Activated naive CD8-positive, alpha-beta T cell treated with anti-CD3 and anti-CD28 coated beads, Interleukin-2, amount 50 U/mL, for 24 hours (primary cell): ENCODE data around the gene CAPN11.
A peak's percentile ranks its signal among the peaks of the same experiment; 100 is the strongest.

Source experiments
- ATAC-seq: fragments of 150-1000 bp; cut with Tn5 transposase; one replicate; pipeline ENCODE4 v1.10.0; 2021
- DNase-seq: peaks from one replicate; pipeline ENCODE4 v3.0.0; 2021
- H3K27ac Mint-ChIP-seq: one replicate; pipeline ENCODE4 v1.8.0; 2021; ENCODE audit warnings: mild to moderate bottlenecking, mixed read lengths
- H3K27me3 Mint-ChIP-seq: one replicate; pipeline ENCODE4 v1.8.0; 2021; ENCODE audit warnings: mixed read lengths
- H3K36me3 Mint-ChIP-seq: one replicate; pipeline ENCODE4 v1.8.0; 2021; ENCODE audit warnings: low read depth, mixed read lengths
- H3K4me1 Mint-ChIP-seq: one replicate; pipeline ENCODE4 v1.8.0; 2021; ENCODE audit warnings: mixed read lengths
- H3K4me3 Mint-ChIP-seq: one replicate; pipeline ENCODE4 v1.8.0; 2021; ENCODE audit warnings: mild to moderate bottlenecking, moderate library complexity, mixed read lengths
- H3K9me3 Mint-ChIP-seq: one replicate; pipeline ENCODE4 v1.8.0; 2021; ENCODE audit warnings: mixed read lengths

The CAPN11 gene

DNA sequence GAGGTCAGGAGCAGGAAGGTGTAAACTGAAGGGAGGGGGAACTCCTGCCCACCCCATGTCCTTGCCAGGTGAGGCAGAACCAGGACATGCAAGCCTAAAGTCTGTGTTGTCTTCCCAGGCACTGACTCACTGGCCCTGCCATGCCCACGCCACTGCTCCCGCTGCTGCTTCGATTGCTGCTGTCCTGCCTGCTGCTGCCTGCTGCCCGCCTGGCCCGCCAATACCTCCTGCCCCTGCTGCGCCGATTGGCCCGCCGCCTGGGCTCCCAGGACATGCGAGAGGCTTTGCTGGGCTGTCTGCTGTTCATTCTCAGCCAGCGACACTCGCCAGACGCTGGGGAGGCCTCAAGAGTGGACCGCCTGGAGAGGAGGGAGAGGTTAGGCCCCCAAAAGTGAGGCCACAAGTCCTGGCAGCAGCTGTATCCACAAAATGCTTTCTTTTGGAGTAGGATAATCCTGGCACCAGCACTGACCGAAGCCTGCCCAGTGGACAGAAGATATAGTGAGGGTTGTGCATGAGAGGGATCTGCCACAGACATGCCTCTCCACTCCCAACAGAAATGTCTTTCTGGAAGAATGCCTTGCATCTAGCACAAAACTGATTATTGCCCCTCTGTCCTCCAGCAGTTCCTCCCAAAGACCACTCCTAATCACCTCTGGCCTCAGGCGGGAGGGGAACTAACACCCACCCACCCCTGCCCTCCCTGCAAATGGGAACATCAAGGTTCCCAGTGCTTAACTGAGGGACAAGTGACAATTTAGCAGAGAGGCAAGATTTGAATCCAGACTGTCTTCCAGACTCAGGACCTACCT is 58.9 kb downstream of the CAPN11 start:
- Mint-ChIP-seq H3K27ac (no peak overlapping the region), H3K9me3 (no peaks in the 10 kb centered on the region), H3K27me3 (peaks cover 9% of the 10 kb centered on the region), H3K4me3 (no peak overlapping the region), H3K36me3 (no peaks in the 10 kb centered on the region), H3K4me1 (peaks cover 33% of the 10 kb centered on the region)
- no peak for ATAC-seq
- no peak for DNase-seq

DNA sequence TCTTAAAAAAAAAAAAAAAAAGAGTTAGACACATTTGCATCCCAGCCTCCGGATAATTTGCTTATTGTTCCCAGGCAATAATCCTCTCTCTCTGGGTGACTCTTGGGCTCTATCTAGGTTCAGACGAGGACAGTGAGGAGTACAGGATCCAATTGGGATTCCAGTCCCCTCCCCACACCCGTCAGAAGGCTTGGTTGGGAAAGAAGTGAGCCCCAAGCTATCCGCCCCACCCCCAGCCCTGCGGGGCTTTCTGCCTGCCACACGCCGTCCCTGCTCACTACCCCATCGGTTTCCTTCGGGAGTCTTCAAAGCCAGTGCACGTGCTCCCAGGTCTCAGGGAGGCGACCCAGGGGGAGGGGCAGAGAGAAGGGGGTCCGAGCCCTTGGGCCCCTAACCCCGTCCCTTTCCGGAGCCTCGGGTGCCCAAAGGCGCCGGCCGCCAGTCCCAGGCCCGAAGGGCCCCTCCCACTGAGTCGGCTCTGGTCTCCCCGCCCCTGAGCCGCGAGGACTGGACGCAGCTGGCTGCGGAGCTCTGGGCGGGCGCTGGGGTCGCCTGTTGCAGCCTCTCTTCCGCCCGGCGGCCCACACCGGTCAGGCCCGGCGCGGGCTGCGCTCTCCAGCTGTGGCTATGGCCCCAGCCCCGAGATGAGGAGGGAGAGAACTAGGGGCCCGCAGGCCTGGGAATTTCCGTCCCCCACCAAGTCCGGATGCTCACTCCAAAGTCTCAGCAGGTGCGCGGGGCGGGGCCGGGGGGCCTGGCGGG is 60.6 kb downstream of the CAPN11 start:
- Mint-ChIP-seq H3K4me3 (peak overlapping the region; percentile 24), H3K4me1 (peaks cover 40% of the 10 kb centered on the region), H3K27me3 (peaks cover 9% of the 10 kb centered on the region), H3K27ac (no peak overlapping the region), H3K36me3 (peaks cover under 1% of the 10 kb centered on the region), H3K9me3 (no peaks in the 10 kb centered on the region)
- peak; percentile 37 for DNase-seq
- peak; percentile 3 for ATAC-seq

DNA sequence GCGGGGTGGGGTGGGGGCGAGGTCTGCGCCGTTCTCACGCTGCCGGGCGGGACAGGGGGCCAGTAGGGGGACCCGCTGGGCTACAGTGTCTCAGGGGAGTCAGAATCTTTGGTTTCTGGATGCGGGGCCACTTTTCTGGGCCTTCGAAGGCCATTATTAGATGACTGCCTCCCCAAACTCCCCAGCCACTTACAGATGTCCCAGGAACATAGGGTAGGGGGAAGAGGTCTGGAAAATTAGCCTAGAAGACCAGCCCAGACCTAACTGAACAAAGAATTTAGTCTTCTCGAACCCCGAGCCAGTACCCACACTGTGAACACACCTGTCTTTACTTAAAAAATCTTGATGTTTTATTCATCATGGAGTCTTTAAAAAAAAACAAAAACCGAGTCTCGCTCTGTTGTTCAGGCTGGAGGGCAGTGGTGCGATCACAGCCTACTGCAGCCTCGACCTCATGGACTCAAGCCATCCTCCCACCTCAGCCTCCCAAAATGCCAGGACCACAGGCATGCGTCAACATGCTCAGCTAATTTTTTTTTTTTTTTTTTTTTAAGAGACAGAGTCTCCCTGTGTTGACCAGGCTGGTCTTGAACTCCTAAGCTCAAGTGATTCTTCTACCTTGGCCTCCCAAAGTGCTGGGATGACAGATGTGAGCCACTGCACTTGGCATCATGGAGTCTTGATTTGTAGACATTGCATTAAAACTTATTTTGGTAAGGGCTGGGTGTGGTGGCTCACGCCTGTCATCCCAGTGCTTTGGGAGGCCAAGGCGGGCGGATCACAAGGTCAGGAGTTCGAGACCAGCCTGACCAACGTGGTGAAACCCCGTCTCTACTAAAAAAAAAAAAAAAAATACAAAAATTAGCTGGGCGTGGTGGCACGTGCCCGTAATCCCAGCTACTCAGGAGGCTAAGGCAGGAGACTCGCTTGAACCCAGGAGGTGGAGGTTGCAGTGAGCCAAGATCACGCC is 61.5 kb downstream of the CAPN11 start:
- peaks cover 49% of the 10 kb centered on the region for H3K4me1 Mint-ChIP-seq
- peak overlapping the region; percentile 36 for H3K4me3 Mint-ChIP-seq
- H3K27me3 Mint-ChIP-seq = peaks cover 9% of the 10 kb centered on the region
- ATAC-seq (no peak), DNase-seq (no peak)
- peaks cover 9% of the 10 kb centered on the region for H3K36me3 Mint-ChIP-seq
- H3K27ac Mint-ChIP-seq = no peak overlapping the region
- no peaks in the 10 kb centered on the region for H3K9me3 Mint-ChIP-seq

DNA sequence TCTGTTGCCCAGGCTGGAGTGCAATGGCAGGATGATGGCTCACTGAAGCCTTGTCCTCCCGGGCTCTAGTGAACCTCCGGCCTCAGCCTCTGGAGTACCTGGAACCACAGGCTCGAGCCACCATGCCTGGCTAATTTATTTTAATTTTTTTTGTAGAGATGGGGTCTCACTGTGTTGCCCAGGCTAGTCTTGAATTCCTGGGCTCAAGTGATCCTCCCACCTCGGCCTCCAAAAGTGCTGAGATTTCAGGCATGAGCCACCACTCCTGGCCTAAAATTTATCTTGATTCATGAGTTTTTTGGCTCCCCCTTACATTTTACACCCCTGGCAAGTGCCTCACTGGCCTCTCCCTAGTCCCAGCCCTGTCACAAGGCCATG is 62.3 kb downstream of the CAPN11 start:
- H3K9me3 Mint-ChIP-seq = no peaks in the 10 kb centered on the region
- H3K4me1 Mint-ChIP-seq = peaks cover 54% of the 10 kb centered on the region
- no peak overlapping the region for H3K4me3 Mint-ChIP-seq
- DNase-seq (no peak), ATAC-seq (no peak)
- H3K27me3 Mint-ChIP-seq = peaks cover 9% of the 10 kb centered on the region
- peaks cover 11% of the 10 kb centered on the region for H3K36me3 Mint-ChIP-seq
- H3K27ac Mint-ChIP-seq = peak overlapping the region; percentile 15

DNA sequence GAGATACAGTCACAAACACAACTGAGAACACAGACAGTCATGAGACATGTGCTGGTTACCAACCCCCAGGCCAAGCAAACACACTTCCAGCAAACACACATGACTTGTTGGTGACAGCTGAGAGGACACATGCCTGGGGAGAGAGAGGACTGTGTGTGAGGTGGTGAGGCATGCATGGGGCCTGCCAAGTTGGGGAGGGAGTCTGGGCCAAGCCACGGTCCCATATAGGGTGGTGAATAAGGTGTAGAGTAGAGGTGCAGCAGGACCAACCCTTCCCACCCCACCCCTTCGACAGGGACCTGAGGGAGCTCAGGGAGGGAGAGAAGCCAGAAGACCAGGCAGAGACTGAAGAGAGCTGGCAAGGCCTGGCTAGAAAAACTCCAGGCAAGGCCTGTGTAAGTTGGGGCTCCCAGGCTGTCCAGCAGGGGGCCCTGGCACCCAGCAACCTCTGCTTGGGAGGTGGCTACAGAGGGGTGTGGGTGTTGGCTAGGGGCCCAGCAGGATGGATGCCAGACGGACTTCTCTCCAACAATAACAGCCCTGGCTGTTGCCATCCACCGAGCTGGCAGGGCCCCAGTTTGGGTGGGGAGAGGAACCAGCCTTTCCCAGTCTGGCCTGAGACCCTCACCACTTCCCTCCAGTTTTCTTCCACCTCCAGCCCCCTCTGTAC is 62.8 kb downstream of the CAPN11 start:
- peaks cover 57% of the 10 kb centered on the region for H3K4me1 Mint-ChIP-seq

DNA sequence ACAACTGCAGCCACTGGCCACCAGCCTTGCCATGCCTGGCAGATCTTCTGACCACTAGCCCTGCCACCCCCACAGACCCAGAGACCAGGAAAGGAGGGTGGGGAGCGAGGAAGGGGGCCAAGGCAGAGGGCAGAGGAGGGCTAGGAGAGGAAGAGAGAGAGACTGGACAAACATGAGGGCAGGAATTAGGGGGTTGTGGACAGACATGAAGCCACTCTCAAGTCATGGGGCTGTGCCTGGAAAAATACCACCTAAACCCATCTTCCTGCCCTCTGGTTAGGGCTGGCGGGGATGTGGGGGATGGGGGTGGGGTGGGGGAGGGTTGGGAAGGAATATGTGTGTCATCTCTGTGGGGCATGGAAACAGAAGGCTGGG is 63.3 kb downstream of the CAPN11 start:
- Mint-ChIP-seq H3K4me3 (peak overlapping the region; percentile 91), H3K27me3 (peaks cover 6% of the 10 kb centered on the region), H3K36me3 (peaks cover 11% of the 10 kb centered on the region), H3K9me3 (no peaks in the 10 kb centered on the region), H3K27ac (no peak overlapping the region), H3K4me1 (peaks cover 57% of the 10 kb centered on the region)
- no peak for ATAC-seq
- DNase-seq = no peak

More for the DNA sequence above, 62.8 kb downstream of the CAPN11 start:
- Mint-ChIP-seq H3K4me3 (no peak overlapping the region), H3K36me3 (peaks cover 11% of the 10 kb centered on the region), H3K27me3 (peaks cover 9% of the 10 kb centered on the region), H3K9me3 (no peaks in the 10 kb centered on the region), H3K27ac (peak overlapping the region; percentile 15)
- peak; percentile 80 for DNase-seq
- ATAC-seq = peak; percentile 58

DNA sequence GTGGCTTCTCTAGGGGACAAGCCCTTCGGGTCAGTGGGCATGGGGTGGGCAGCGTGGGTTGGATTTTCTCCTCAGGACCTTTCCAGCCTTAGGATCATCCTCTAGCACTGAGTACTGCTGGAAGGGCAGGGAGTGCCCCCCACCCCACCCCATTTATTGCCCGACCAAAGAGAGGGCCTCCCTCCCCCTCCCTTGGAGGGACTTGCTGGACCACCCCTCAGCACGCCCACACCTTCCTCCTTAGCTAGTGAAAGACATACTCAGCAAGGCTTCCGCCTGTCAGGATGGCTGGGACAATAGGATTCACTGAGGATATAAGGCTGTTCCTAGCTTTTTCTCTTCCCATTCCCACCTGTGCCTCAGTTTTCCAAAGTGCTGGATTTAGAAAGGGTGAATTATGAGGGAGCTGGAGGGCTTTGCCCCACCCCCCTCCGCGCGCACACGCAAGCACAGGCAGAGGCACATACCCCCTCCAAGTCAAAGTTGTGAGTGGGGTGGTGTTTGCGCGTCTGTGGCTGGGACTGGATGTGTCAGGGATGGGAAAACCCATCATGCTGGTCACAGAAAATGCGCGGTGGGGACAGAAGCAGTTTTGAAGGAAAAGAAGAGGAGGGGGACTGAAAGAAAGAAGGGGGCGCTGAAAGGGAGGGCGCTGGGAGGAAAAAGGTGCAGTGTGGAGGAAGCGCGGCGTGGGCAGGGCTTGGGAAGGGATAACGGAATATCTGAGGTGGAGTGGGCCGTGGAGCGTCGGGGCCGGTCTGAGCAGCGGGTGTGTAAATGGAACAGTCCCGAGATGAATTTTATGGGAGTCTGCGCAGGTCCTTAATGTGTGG is 64.1 kb downstream of the CAPN11 start:
- peaks cover 13% of the 10 kb centered on the region for H3K36me3 Mint-ChIP-seq
- H3K4me3 Mint-ChIP-seq = peak overlapping the region; percentile 91
- no peaks in the 10 kb centered on the region for H3K9me3 Mint-ChIP-seq
- ATAC-seq (no peak), DNase-seq (no peak)
- H3K27ac Mint-ChIP-seq = peak overlapping the region; percentile 84
- peaks cover 4% of the 10 kb centered on the region for H3K27me3 Mint-ChIP-seq
- peaks cover 57% of the 10 kb centered on the region for H3K4me1 Mint-ChIP-seq

DNA sequence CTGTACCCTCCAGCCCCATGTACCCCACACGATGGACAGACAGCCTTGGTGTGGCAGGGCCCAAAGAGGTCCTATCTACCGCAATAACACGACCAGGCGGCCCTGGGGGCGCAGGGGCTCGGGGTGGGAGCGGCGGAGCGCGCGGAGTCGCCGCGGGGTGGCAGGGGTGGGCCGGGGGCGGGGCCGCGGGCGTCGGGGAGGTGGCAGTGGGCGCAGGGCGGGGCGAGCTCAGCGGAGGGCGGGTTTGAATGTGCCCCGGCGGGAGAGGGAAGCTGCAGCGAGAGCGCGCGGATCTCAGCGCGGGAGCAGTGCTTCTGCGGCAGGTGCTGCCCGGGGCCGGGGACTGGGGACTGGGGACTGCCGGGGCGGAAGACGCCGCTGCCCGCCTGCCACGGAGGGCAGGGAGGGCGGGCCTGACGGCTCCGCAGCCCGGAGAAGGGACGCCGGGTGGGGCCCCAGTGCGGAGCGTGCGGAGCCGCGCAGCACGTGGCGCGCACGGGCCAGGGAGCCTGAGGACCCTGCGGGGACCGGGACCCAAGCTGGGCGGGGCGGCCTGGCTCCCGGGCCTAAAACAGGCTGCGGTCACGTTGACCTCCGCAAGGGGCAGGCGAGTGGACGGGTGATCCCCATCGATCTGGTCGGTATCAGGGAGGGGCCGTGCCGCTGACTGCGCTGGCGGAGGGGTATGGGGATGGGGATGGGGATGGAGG is 64.9 kb downstream of the CAPN11 start, which contains the start of gene SLC29A1:
Gene SLC29A1 (plus strand): TSS at position 277 of the 710 bp plus-strand sequence. CDS start 3,719 bp downstream, outside the sequence.
- peaks cover 52% of the 10 kb centered on the region for H3K4me1 Mint-ChIP-seq
- H3K27ac Mint-ChIP-seq = peak within 1 kb of the TSS; percentile 88
- DNase-seq (peak; percentile 90), ATAC-seq (peak; percentile 55)
- peaks cover 4% of the 10 kb centered on the region for H3K27me3 Mint-ChIP-seq
- peak within 1 kb of the TSS; percentile 91 for H3K4me3 Mint-ChIP-seq
- H3K36me3 Mint-ChIP-seq = peaks cover 13% of the 10 kb centered on the region
- H3K9me3 Mint-ChIP-seq = no peaks in the 10 kb centered on the region

DNA sequence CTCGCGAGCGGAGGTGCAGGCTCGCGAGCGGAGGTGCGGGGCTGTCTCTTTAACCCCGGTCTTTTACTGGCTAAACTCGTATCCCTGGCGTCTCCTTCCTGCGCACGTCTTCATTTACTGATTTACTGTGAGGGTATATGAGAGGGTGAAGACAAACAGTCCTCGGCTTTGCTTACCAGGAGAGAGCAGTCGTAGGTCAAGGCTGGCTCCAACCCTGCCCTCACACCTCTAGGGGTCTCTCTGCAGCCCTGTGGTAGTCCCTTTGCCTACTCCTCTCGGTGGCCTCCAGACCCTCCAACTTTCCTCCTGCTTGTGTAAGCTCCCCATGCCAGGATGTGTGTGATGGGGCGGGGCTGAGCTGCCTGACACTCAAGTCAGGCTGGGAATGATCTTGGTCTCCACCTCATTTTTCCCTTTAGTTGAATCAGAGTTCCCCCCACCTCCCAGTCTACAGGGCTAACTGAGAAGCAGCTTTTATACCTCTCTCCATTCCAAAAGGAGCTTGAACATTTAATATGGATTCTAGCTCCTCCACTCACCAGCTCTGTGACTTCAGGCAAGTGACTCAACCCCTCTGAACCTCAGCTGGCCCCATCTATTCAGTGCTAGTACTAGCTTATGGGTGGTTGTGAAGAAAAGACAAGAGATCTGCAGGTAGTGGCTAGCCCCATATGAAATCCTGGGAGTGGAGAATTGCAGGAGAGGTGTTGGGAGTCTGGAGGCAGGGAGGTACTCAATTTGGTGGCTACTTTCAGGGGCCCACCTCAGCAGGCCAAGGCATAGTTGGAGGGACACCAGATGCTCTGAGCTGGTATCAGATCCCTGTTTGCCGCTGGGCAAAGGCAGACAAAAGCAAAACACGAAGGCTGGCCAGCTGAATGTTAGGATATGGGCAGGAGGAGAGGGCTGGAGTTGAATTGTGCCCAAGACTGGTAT is 65.7 kb downstream of the CAPN11 start:
- peaks cover 4% of the 10 kb centered on the region for H3K27me3 Mint-ChIP-seq
- ATAC-seq = peak; percentile 21
- H3K4me3 Mint-ChIP-seq = peak overlapping the region; percentile 91
- H3K27ac Mint-ChIP-seq = peak overlapping the region; percentile 88
- no peaks in the 10 kb centered on the region for H3K9me3 Mint-ChIP-seq
- peaks cover 18% of the 10 kb centered on the region for H3K36me3 Mint-ChIP-seq
- peaks cover 46% of the 10 kb centered on the region for H3K4me1 Mint-ChIP-seq
- peak; percentile 24 for DNase-seq

DNA sequence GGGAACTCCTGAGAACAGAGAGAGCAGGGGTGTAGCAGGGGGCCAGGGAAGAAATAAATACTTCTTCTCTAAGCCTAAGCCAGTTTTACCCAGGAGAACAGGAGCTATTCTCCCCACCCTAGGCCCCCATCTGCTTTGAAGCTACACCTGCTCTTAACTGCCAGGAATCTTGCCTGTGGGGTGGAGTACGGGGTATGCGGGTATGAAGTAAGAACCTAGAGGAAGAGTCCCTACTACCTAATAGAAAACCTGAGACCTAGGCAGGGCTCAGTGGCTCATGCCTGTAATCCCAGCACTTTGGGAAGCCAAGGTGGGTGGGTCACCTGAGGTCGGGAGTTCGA is 66.3 kb downstream of the CAPN11 start:
- no peaks in the 10 kb centered on the region for H3K9me3 Mint-ChIP-seq
- H3K27ac Mint-ChIP-seq = peak overlapping the region; percentile 88
- peak overlapping the region; percentile 91 for H3K4me3 Mint-ChIP-seq
- ATAC-seq = no peak
- peaks cover 22% of the 10 kb centered on the region for H3K36me3 Mint-ChIP-seq
- peaks cover 2% of the 10 kb centered on the region for H3K27me3 Mint-ChIP-seq
- H3K4me1 Mint-ChIP-seq = peaks cover 42% of the 10 kb centered on the region
- DNase-seq = no peak

DNA sequence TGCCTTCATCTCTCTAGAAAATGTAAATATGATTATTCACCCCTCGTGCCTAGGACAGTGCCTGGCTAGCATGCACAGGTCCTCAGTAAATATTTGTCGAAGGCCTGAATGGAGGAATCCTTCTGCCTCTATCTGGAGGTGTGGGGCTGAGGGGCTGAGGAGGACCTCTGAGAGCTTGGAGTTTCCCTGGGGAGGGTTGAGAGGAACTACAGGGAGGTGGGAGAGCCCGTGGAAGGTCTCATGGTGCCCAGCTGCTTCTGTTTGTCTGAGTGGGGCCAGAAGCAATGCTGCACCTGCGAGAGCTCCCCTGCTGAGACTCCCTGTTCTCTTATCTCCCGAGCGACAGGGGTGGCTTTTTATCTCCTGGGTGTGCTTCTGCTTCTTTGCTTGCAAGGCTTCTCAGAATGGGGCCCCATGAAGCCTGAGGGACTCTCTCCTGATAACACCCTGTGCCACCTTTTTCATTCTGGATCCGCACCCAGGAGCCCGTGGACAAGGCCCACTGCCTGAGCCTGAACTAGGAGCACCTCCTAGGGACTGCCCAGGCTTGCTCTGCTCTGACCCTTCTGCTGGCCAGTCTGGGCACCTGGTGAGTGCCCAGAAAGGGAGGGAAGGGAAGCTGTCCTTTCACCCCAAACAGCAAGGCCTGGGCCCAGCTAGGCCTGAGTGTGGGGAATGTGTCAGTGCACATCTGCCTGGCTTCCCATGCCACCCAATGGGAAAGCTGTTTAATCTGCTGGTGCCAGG is 67.1 kb downstream of the CAPN11 start:
- Mint-ChIP-seq H3K9me3 (no peaks in the 10 kb centered on the region), H3K36me3 (peaks cover 29% of the 10 kb centered on the region), H3K4me3 (peak overlapping the region; percentile 63), H3K4me1 (peaks cover 39% of the 10 kb centered on the region), H3K27me3 (no peaks in the 10 kb centered on the region), H3K27ac (no peak overlapping the region)
- DNase-seq (no peak), ATAC-seq (no peak)
